Liver (tissue), 9 donors: ENCODE results near the gene PRR23B. TPM values are rescaled to one million over a fixed set of nuclear protein-coding genes. Genes with fewer than 3 reads are reported as not detected.

Experiments used
- DNase-seq: peaks from one replicate; pipeline ENCODE4 v3.0.0-alpha.2; 2017; ENCODE audit warnings: low spot score
- H3K27ac ChIP-seq, 2 donors: one replicate each; pipeline ENCODE4 v1.7.0; 2013; ENCODE audit warnings: inconsistent platforms in 2 of 2, low read length in 2 of 2, control low read depth in 1 of 2, low read depth in 1 of 2, mild to moderate bottlenecking in 1 of 2
- H3K27me3 ChIP-seq, 4 donors: one replicate each; pipeline versions ENCODE4 v1.6.1 to v1.7.0; 2013; ENCODE audit warnings: low read length in 3 of 4, inconsistent platforms in 1 of 4, mild to moderate bottlenecking in 1 of 4, moderate library complexity in 1 of 4; ENCODE audit not compliant: control insufficient read depth in 4 of 4, insufficient read depth in 4 of 4
- H3K36me3 ChIP-seq, 4 donors: one replicate each; pipeline versions ENCODE4 v1.6.1 to v1.7.0; 2013; ENCODE audit warnings: low read length in 3 of 4, mild to moderate bottlenecking in 3 of 4, low read depth in 1 of 4, moderate library complexity in 1 of 4; ENCODE audit not compliant: control insufficient read depth in 4 of 4, insufficient read depth in 3 of 4
- H3K4me1 ChIP-seq, 4 donors: one replicate each; pipeline versions ENCODE4 v1.6.1 to v1.7.0; 2013; ENCODE audit warnings: low read length in 3 of 4, mild to moderate bottlenecking in 3 of 4, moderate library complexity in 1 of 4; ENCODE audit not compliant: control insufficient read depth in 4 of 4, insufficient read depth in 4 of 4
- H3K4me3 ChIP-seq, 3 donors: one replicate each; pipeline versions ENCODE4 v1.6.1 to v1.7.0; 2013; ENCODE audit warnings: low read length in 3 of 3, control low read depth in 1 of 3, low read depth in 1 of 3, mild to moderate bottlenecking in 1 of 3
- H3K9ac ChIP-seq, 2 donors: one replicate each; pipeline ENCODE4 v1.7.0; 2013; ENCODE audit warnings: low read length in 2 of 2, mild to moderate bottlenecking in 2 of 2, moderate library complexity in 2 of 2, control low read depth in 1 of 2, low read depth in 1 of 2
- H3K9me3 ChIP-seq, 4 donors: one replicate each; pipeline versions ENCODE4 v1.6.1 to v1.7.0; 2013; ENCODE audit warnings: low read length in 3 of 4; ENCODE audit not compliant: control insufficient read depth in 4 of 4
- EGR1 ChIP-seq, 2 donors: IDR thresholded peaks; 2 replicates each; pipeline ENCODE4 v1.6.1; 2016 to 2018; ENCODE audit warnings: antibody characterized with exemption in 2 of 2, low read depth in 2 of 2
- RAD21 ChIP-seq, 2 donors: IDR thresholded peaks; 2 replicates each; pipeline ENCODE4 v1.6.1; 2016; ENCODE audit warnings: antibody characterized with exemption in 2 of 2, mild to moderate bottlenecking in 2 of 2
- WGBS: extraction: QIAGEN DNeasy Blood & Tissue Kit; methylation state at CpG from one replicate; pipeline ENCODE4 v1.1.7; 2013; 5-methylcytosine and 5-hydroxymethylcytosine counted together
- polyA plus RNA-seq, 2 donors: library from polyadenylated mRNA; stranded (reverse) in 1 of 2; unstranded in 1 of 2; fragments of 200-250 nt in 1 of 2; fragments of >200 nt in 1 of 2; fragmentation: Nextera tagmentation in 1 of 2; extraction: Ambion mirVana in 1 of 2; gene quantifications; one replicate each; pipeline versions ENCODE4 v1.2.1 to v1.2.3, GENCODE V29; 2013 to 2015
- total RNA-seq, 2 donors: library from RNA; depleted of rRNA; stranded (reverse); fragments of >200 nt; gene quantifications; one replicate each; pipeline ENCODE4 v1.2.3, GENCODE V29; 2014
- donor health status: healthy.
- donor health status: healthy.
- donor health status: healthy.
- donor health status: healthy.
- donor health status: healthy.

PRR23B gene
- total and polyA plus RNA-seq, 4 donors, result not detected

DNA sequence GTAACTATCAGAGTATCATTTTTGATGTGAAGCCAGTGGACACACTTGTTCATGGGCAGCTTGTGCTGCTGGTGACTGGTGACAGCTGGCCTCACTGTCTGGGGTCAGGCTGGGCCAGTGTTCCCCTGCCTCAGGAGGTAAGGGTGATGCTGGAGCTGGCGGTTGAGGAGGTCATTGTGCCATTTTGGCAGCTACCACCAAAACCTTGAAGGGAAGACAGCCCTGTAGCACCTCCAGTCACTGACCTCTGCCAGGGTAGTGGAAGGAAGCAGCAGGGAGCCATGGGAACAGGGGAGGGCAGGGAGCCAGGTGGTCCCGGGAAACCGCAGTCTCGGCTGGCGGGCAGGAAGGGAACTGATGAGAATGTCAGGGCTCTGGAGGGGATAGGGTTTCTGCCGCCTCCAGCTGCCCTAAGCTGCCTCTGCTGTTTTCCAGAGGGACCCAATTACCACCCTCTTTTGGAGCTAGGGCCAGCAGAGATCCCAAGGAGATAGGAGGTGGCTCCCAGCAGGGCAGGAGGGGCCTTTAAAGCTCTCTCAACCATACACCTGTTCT lies 48.9 kb downstream of the PRR23B start:
- Histone ChIP-seq H3K27me3 (peaks cover 0 to 2% (median 0%) of the 10 kb centered on the region in 4 donors), H3K4me1 (no peaks in the 10 kb centered on the region), H3K9me3 (no peaks in the 10 kb centered on the region), H3K36me3 (no peaks in the 10 kb centered on the region), H3K9ac (no peak overlapping the region), H3K4me3 (no peak overlapping the region), H3K27ac (no peak overlapping the region)
- TF ChIP-seq RAD21 (IDR thresholded peaks at IDR 0.05) (no peak), EGR1 (IDR thresholded peaks at IDR 0.05; ENCODE audit: low read depth in 2 of 2) (no peak)
- 74% methylated on average over 6 of the region's 6 CpGs for WGBS
- DNase-seq, result no peak

Other genes with a start within 250 kb of the PRR23B start
- 10 to 100 TPM; 13.4 to 15.9 TPM for gene PIK3CB, start 186.0 kb downstream of the PRR23B start, total RNA-seq
- gene PIK3CB, start 186.0 kb downstream of the PRR23B start, polyA plus RNA-seq, result 1 to 10 TPM; 4.7 to 8.8 TPM
- gene FOXL2, start 73.8 kb downstream of the PRR23B start, total RNA-seq, result not detected
- gene FOXL2, start 73.8 kb downstream of the PRR23B start, polyA plus RNA-seq, result not detected
- gene FOXL2NB, start 73.7 kb downstream of the PRR23B start, total RNA-seq, result not detected
- not detected for gene FOXL2NB, start 73.7 kb downstream of the PRR23B start, polyA plus RNA-seq
- not detected for gene PRR23A, start 14.7 kb downstream of the PRR23B start, total RNA-seq
- not detected for gene PRR23A, start 14.7 kb downstream of the PRR23B start, polyA plus RNA-seq
- not detected for gene PRR23C, start 24.0 kb upstream of the PRR23B start, total RNA-seq
- not detected for gene PRR23C, start 24.0 kb upstream of the PRR23B start, polyA plus RNA-seq